Astrocyte of the spinal cord (primary cell): ENCODE results near the gene CHAC1.

Experiments
- DNase-seq: peaks from one replicate; pipeline ENCODE4 v3.0.0; 2011; ENCODE audit warnings: low read depth, low spot score
- H3K4me3 ChIP-seq: 2 replicates; pipeline ENCODE4 v1.5.1; 2011; ENCODE audit warnings: low read depth, mild to moderate bottlenecking, low read length, moderate library complexity
- in situ Hi-C: cut with HindIII; loops from 2 replicates; pipeline ENCODE4 v1.10.0; 2017; ENCODE audit warnings: low sequenced_read_pairs
- TF ChIP-seq, protein P1 (sequence below): IDR thresholded peaks from 2 replicates; pipeline ENCODE4 v1.5.1; 2012; ENCODE audit warnings: low read depth, mild to moderate bottlenecking, low read length, inconsistent platforms

Gene CHAC1

DNA sequence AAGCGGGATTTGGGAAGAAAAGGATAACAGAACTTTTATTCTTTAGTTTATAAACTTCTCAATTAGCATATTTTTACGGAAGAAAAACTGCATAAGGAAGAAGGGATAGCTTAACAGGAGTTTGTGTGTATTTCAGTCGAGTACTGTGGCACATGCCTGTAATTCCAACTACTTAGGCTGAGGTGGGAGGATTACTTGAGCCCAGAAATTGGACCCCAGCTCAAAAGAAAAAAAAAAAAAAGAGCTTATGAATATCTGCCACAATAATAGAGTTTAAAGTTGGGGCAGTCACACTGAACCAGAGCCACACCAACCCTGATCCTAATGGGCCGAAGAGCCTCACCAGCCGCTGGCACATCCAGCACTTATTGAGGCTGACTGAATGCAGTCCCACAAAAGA is 31.1 kb downstream of the CHAC1 start:
- in situ Hi-C loops = no loop called here
- H3K4me3 ChIP-seq = no peak overlapping the region
- TF ChIP-seq, protein P1, sequence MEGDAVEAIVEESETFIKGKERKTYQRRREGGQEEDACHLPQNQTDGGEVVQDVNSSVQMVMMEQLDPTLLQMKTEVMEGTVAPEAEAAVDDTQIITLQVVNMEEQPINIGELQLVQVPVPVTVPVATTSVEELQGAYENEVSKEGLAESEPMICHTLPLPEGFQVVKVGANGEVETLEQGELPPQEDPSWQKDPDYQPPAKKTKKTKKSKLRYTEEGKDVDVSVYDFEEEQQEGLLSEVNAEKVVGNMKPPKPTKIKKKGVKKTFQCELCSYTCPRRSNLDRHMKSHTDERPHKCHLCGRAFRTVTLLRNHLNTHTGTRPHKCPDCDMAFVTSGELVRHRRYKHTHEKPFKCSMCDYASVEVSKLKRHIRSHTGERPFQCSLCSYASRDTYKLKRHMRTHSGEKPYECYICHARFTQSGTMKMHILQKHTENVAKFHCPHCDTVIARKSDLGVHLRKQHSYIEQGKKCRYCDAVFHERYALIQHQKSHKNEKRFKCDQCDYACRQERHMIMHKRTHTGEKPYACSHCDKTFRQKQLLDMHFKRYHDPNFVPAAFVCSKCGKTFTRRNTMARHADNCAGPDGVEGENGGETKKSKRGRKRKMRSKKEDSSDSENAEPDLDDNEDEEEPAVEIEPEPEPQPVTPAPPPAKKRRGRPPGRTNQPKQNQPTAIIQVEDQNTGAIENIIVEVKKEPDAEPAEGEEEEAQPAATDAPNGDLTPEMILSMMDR = no peak

GRCh38 chr15:40984964-40985363 is 31.7 kb downstream of the CHAC1 start:
- TF ChIP-seq, protein P1 = no peak
- in situ Hi-C loops = no loop called here
- peak; percentile 93 for DNase-seq
- no peak overlapping the region for H3K4me3 ChIP-seq

More for the DNA sequence above, 31.1 kb downstream of the CHAC1 start:
- DNase-seq = no peak

DNA sequence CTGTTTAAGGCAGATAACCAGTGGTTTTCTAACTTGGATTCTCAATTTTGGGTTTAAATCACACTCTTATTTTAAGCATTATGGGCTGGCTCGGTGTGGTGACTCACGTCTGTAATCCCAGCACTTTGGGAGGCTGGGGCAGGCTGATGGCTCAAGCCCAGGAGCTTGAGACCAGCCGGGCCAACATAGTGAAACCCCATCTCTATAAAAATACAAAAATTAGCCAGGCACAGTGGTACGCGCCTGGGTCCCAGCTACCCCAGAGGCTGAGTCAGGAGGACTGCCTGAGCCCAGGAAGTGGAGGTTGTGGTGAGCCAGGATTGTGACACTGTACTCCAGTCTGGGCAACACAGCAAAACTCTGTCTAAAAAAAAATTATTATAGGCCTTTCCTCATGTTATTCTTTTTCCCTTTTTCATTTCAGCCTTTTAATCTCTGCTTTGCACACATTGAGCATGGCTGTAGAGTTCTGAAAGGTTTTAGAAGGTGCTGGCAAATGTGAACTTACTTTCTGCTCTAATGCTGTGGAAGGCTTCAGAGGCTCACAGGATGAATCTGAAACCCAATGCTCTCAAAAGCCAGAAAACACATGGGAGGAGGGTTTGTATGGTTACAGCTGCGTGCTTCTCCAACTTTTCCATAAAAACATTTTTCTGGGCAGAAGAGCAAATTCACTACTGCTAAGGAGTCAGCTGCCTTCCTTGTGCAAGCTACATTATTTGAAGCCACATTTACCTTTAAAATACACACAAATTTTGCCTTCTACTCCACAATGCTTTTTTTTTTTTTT is 32.5 kb downstream of the CHAC1 start:
- in situ Hi-C loops = no loop called here
- DNase-seq = peak; percentile 70
- no peak overlapping the region for H3K4me3 ChIP-seq
- TF ChIP-seq, protein P1 = no peak

GRCh38 chr15:40986820-40987219 is 33.5 kb downstream of the CHAC1 start:
- H3K4me3 ChIP-seq = no peak overlapping the region
- in situ Hi-C loops = no loop called here
- DNase-seq = no peak
- TF ChIP-seq, protein P1 = no peak

GRCh38 chr15:40988156-40988555 is 34.9 kb downstream of the CHAC1 start:
- no peak for DNase-seq
- TF ChIP-seq, protein P1 = no peak
- H3K4me3 ChIP-seq = no peak overlapping the region
- in situ Hi-C loops = no loop called here

DNA sequence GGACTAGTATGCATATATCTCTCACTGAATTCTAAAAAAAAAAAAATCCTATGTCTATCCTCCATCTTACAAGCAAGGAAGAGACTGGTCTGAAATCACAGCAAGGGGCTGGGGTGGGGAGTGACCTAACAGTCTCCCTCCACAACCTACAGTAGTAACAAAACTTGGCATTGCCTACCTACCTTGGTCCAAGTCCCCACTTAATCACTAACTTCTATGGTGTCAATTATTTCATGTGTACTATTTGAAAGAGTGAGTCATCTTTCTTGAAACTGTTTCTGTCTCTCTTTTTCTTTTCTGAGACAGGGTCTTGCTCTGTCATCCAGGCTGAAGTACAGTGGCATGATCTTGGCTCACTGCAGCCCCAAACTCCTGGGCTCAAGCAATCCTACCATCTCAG is 36.8 kb downstream of the CHAC1 start:
- TF ChIP-seq, protein P1 = no peak
- no peak overlapping the region for H3K4me3 ChIP-seq
- in situ Hi-C loops = no loop called here
- no peak for DNase-seq
